K562 (cell line): ENCODE measurements around the gene DRD3.

ENCODE experiments used
- BACH1 ChIP-seq: fragments of 200-800 bp; sonication (Bioruptor generic); IDR thresholded peaks from 2 replicates; pipeline ENCODE4 v1.6.1; 2016; ENCODE audit warnings: missing genetic modification characterization, missing compliant biosample characterization
- BRF2 ChIP-seq: IDR thresholded peaks from 3 replicates; pipeline ENCODE4 v1.6.1; 2011; ENCODE audit warnings: borderline replicate concordance, mild to moderate bottlenecking; ENCODE audit not compliant: insufficient read length, insufficient read depth
- E2F4 ChIP-seq: sonication (generic); formaldehyde crosslinking; IDR thresholded peaks from 2 replicates; pipeline ENCODE4 v1.8.0; 2022; ENCODE audit warnings: mild to moderate bottlenecking, low read depth, missing genetic modification reagents
- PHF8 ChIP-seq: fragments of 200-600 bp; sonication (generic); IDR thresholded peaks from 2 replicates; pipeline ENCODE4 v1.6.1; 2012; ENCODE audit warnings: mixed run types, mild to moderate bottlenecking, inconsistent platforms, low read length, moderate library complexity, borderline replicate concordance
- RBBP5 ChIP-seq: fragments of 200-600 bp; sonication (generic); IDR thresholded peaks from 2 replicates; pipeline ENCODE4 v1.6.1; 2012; ENCODE audit warnings: borderline replicate concordance, mild to moderate bottlenecking, low read length, control low read depth, inconsistent platforms; ENCODE audit not compliant: insufficient read depth, poor library complexity, severe bottlenecking
- USF2 ChIP-seq: sonication (generic); formaldehyde crosslinking; IDR thresholded peaks from 2 replicates; pipeline ENCODE4 v1.5.0; 2020; ENCODE audit warnings: missing genetic modification reagents
- ZBTB1 ChIP-seq: sonication (generic); formaldehyde crosslinking; IDR thresholded peaks from 2 replicates; pipeline ENCODE4 v1.8.1; 2023; ENCODE audit warnings: missing genetic modification reagents, low read depth, mild to moderate bottlenecking, borderline replicate concordance
- TF ChIP-seq, protein P1 (sequence below): IDR thresholded peaks from 2 replicates; pipeline ENCODE4 v1.6.1; 2012; ENCODE audit warnings: low read depth, low read length, improper control_type of control experiment, borderline replicate concordance

DNA sequence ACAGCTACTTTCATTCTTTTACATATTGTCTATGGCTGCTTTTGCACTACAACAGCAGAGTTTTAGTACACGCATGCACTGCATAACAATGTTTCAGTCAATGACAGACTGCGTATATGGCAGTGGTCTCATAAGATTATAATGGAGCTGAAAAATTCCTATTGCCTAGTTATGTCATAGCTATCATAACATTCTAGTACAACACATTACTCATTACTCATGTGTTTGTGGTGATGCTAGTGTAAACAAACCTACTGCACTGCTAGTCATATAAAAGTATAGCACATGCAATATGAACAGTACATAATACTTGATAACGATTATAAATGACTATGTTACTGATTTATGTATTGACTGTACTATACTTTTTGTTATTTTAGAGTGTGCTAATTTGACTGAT lies 74.4 kb downstream of the DRD3 start:
- no peak for TF ChIP-seq USF2 (CRISPR knock-in tag)
- TF ChIP-seq BACH1 (tag), result no peak
- TF ChIP-seq RBBP5, result no peak
- TF ChIP-seq BRF2, result no peak
- no peak for TF ChIP-seq ZBTB1 (CRISPR knock-in tag)
- no peak for TF ChIP-seq E2F4 (CRISPR knock-in tag)
- TF ChIP-seq PHF8, result no peak
- TF ChIP-seq, protein P1, sequence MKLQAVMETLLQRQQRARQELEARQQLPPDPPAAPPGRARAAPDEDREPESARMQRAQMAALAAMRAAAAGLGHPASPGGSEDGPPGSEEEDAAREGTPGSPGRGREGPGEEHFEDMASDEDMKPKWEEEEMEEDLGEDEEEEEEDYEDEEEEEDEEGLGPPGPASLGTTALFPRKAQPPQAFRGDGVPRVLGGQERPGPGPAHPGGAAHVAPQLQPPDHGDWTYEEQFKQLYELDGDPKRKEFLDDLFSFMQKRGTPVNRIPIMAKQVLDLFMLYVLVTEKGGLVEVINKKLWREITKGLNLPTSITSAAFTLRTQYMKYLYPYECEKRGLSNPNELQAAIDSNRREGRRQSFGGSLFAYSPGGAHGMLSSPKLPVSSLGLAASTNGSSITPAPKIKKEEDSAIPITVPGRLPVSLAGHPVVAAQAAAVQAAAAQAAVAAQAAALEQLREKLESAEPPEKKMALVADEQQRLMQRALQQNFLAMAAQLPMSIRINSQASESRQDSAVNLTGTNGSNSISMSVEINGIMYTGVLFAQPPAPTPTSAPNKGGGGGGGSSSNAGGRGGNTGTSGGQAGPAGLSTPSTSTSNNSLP, result no peak
